Ishikawa (cell line): ENCODE data around the gene DNAJC6.

Experiments
- CEBPB ChIP-seq: IDR thresholded peaks from 2 replicates; pipeline ENCODE4 v1.6.1; 2012
- CREB1 ChIP-seq: IDR thresholded peaks from 2 replicates; pipeline ENCODE4 v1.6.1; 2012; ENCODE audit warnings: low read depth
- EGR1 ChIP-seq: IDR thresholded peaks from 2 replicates; pipeline ENCODE4 v1.6.1; 2012
- EP300 ChIP-seq: IDR thresholded peaks from 2 replicates; pipeline ENCODE4 v1.6.1; 2012; ENCODE audit warnings: borderline replicate concordance
- FOXM1 ChIP-seq: IDR thresholded peaks from 2 replicates; pipeline ENCODE4 v1.6.1; 2012; ENCODE audit warnings: low read depth, borderline replicate concordance
- NFIC ChIP-seq: IDR thresholded peaks from 2 replicates; pipeline ENCODE4 v1.6.1; 2012
- RAD21 ChIP-seq: IDR thresholded peaks from 2 replicates; pipeline ENCODE4 v1.6.1; 2012; ENCODE audit warnings: low read depth
- REST ChIP-seq: IDR thresholded peaks from 2 replicates; pipeline ENCODE4 v1.6.1; 2012; ENCODE audit warnings: low read depth, mild to moderate bottlenecking
- TAF1 ChIP-seq: IDR thresholded peaks from 2 replicates; pipeline ENCODE4 v1.6.1; 2012; ENCODE audit warnings: low read depth, mild to moderate bottlenecking
- TCF12 ChIP-seq: IDR thresholded peaks from 2 replicates; pipeline ENCODE4 v1.6.1; 2012; ENCODE audit warnings: low read depth
- TEAD4 ChIP-seq: IDR thresholded peaks from 2 replicates; pipeline ENCODE4 v1.6.1; 2012
- USF1 ChIP-seq: IDR thresholded peaks from 2 replicates; pipeline ENCODE4 v1.6.1; 2012
- YY1 ChIP-seq: IDR thresholded peaks from 2 replicates; pipeline ENCODE4 v1.6.1; 2012; ENCODE audit warnings: low read depth
- ZBTB7A ChIP-seq: IDR thresholded peaks from 2 replicates; pipeline ENCODE4 v1.6.1; 2012; ENCODE audit warnings: low read depth
- TF ChIP-seq, protein P1 (sequence below): IDR thresholded peaks from 2 replicates; pipeline ENCODE4 v1.6.1; 2012

The DNAJC6 gene

DNA sequence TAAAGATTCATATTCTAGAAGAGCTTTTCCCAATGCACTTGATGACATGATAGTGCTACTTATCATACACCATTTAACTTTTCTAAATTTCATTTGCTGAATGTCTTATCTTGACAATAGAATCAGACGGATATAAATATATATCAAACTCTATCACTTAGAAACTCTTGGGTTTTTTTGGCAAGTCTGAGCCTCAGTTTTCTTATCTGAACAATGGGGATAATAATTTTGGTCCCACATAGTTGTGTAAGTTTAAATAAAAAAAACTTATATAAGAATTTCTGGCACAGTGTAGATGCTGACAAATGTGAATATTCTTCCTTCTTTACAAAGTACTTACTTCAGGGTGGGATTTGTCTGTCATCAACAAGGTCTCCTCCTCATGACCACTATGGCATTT, 89.7 kb downstream of the DNAJC6 start:
- TF ChIP-seq, protein P1, sequence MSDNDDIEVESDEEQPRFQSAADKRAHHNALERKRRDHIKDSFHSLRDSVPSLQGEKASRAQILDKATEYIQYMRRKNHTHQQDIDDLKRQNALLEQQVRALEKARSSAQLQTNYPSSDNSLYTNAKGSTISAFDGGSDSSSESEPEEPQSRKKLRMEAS: no peak
- TF ChIP-seq CEBPB (no peak), EGR1 (no peak), EP300 (no peak), ZBTB7A (no peak), USF1 (no peak), CREB1 (no peak), NFIC (no peak), FOXM1 (no peak), YY1 (no peak)

DNA sequence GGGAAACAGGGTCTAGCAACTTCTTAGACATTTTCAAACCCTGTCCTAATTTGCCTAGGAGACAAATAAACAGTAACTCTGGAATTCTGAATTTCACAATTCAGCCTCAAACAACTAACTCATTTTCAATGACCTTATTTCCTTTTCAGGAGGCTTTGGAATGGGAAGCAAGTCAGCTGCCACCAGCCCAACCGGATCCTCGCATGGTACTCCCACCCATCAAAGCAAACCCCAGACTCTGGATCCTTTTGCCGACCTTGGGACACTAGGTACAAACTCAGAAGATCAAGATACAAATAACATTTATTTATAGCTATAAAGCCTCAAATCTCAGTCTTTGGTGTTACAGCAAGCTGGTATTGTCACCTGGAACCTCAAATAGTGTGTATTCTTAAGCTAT, 92.3 kb downstream of the DNAJC6 start:
- TF ChIP-seq TCF12 (no peak), REST (no peak)

DNA sequence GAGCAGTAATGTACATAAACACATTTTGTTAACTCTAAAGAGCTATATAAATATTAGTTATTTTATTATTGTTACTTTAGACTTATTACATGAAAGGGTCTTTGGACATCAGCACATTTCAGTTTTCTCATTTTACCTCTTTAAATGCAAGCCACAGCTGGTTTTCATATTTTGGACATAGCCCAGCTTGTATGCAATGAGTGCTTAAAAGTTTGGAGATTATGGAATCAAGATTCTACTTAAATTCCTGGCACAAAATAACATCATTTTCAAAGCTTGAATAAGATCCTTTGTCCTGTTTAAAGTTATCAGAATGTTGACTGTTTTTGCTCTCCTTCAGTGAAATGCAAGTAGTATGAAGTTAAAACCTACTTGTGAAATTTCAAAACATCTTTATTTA, 95.6 kb downstream of the DNAJC6 start:
- TF ChIP-seq REST (no peak), USF1 (no peak)

GRCh38 chr1:65407877-65408276, 98.5 kb downstream of the DNAJC6 start:
- TF ChIP-seq CREB1 (no peak), YY1 (no peak), TEAD4 (no peak)
- TF ChIP-seq, protein P1: no peak

DNA sequence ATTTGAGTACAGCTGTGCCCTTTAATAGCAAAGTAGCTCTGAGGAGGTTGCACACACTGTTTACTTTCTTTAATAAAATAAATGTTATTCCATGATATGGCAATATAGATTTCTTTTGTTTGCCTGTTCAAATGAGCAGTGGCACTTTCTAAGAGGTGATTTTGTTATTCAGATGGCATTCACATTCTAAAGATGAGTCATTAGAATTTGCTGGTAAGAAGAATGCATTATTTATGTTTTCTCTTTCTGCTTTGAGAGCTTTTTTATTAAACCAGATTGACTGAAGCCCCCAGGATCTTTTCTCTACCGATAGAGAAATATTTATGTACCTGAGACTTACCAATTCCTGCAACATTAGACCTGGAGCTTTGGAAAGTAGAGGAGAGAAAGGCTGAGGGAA, 100.0 kb downstream of the DNAJC6 start:
- TF ChIP-seq RAD21: no peak
- no peak for TF ChIP-seq EGR1
- TF ChIP-seq, protein P1: no peak
- TF ChIP-seq USF1: no peak
- no peak for TF ChIP-seq CREB1
- TF ChIP-seq ZBTB7A: no peak

GRCh38 chr1:65409816-65410326, 100.5 kb downstream of the DNAJC6 start:
- no peak for TF ChIP-seq CREB1
- TF ChIP-seq NFIC: no peak
- TF ChIP-seq ZBTB7A: no peak
- no peak for TF ChIP-seq EP300
- no peak for TF ChIP-seq YY1
- no peak for TF ChIP-seq TCF12
- TF ChIP-seq FOXM1: no peak
- TF ChIP-seq TAF1: no peak
- no peak for TF ChIP-seq CEBPB
